RKO (cell line): ENCODE results near the gene KHDC4.

Experiments
- DNase-seq: peaks from one replicate; pipeline ENCODE4 v3.0.0-alpha.2; 2016; ENCODE audit warnings: low spot score

Gene KHDC4

DNA sequence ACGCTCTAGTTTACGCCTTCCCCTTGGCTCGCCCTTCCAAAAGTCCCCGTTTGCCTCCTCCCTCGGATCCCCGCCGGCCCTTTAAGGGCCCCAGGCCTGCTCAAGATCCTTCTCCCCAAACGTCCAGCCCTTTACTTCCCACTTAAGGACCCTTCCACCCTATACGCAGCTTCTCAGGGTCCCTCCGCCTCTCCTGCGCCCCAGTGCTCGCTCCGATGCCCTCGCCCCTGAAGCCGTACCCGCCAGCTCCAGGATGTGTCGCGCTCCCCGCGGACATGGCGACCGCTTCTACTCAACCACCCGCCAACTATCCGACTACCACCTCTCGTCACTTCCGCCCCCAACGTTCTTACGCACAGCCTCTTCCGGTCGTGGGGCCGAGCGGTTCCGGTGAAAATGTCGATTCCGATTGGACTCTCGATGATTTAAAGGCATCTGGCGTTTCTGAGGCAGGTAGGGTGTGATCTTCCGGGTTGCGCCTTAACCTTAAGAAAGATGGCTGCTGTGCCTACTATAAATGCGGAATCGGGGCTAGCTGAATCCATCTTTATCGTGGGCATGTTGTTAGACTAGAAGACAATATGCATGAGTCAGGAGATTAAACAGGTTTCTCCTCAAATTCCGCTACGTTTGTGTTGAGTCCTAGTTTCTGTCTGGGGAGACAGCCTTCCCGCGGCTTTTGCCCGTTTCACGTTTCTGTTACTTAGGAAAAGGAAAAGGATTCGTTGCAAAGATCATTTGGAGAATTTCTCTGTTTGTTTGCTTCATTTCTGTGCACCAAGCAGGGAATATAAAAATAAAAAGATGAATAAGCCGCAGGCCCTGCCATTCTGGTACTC is at the start of gene KHDC4:
Gene KHDC4 (minus strand): TSS at position 317 of the 839 bp plus-strand sequence. CDS start 40 bp downstream, at position 277.
- peak; percentile 99 for DNase-seq

DNA sequence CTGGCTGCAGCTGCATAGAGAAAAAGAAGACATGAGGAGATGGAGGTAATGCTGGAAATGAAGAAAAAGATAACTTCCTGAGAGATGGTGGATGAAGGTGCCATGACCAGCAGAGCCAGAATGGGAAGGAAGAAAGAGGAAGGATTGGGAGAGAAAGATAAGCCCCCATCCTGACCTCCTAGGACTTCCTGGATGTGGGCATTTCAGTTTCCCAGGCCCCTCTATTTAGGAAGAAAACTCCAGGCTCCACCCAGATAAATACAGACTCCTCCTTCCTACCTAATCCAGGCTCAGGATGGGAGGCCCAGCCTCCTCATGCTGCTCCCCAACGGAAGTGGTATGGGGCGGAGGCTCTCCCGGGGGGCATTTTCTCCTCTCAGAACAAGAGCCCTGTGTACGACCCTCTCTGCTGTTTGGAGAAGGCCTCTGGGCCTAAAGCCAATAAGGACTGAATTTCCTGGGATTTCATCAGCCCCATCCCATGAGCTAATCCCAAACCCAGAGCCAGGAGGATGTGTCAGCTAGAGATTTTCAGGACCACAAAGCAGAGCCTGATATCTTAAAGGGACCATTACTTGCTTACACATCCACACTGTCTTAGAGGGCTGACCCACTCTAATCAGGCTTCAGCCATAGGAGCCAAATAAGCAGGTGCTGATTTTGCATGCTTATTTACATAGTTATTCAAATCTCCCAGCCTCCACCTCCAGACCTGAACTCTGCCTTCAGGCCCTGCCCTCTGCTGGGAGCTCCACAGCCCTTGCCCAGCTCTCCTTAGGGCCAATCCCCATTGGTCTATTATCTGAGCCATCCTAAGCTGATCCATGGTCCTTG is 49.2 kb upstream of the KHDC4 start:
- DNase-seq = peak; percentile 95

DNA sequence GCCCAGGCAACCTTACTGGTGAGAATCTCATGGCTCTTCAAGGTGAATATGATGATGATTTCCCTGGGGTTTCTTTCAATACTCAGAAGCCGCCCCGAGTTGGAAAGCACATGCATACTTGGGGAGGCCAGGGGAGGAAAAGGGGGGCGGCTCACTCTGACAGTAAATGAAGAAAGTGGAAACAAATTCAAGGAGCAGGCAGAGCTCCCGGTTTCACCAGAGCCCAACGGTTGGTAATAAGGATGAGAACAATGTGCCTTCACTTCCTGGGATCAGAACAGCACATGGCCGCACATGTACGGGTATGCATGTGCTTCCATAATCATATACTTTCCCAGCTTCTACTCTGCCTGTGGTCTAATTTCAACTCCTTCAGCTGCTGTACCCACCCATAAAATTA is 47.9 kb upstream of the KHDC4 start:
- no peak for DNase-seq

DNA sequence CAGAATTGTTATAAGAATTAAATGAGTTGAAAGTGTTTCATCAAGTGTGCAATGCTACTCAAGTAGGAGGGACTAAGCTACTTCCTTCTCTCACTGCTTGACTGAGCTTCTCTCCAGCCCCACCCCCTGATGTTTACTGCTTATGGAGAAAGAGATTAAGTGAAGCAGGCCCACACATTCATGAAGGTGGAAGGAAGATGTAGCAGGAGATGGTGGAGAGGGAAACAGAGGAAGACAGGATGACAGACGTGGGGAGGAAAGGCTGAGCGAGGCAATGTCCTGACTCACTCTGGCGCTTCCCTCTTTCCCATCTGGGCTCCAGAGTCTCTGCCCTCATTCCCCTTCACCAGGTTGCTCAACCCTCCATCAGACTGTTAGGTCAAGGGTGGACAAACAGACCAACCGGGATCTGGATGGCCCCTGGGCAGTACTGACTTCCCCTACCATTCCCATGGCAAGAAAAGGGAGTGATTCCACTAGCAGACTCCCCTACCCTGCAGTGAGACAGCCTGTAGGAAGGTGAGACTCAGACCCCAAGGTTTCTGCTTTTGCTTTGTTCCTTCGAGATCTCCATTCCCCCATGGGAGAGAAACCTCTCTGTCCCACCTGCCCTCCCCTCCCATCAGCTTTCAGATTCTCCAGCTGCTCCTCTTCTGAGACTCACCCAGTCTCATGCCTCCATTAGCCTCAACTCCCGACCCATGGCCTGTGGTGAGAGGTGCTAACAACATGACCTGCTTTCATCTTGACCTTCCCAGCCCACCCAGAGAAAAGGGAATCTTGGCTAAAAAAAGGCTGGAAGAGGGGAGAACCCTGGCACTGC is 47.3 kb upstream of the KHDC4 start:
- DNase-seq = peak; percentile 47

DNA sequence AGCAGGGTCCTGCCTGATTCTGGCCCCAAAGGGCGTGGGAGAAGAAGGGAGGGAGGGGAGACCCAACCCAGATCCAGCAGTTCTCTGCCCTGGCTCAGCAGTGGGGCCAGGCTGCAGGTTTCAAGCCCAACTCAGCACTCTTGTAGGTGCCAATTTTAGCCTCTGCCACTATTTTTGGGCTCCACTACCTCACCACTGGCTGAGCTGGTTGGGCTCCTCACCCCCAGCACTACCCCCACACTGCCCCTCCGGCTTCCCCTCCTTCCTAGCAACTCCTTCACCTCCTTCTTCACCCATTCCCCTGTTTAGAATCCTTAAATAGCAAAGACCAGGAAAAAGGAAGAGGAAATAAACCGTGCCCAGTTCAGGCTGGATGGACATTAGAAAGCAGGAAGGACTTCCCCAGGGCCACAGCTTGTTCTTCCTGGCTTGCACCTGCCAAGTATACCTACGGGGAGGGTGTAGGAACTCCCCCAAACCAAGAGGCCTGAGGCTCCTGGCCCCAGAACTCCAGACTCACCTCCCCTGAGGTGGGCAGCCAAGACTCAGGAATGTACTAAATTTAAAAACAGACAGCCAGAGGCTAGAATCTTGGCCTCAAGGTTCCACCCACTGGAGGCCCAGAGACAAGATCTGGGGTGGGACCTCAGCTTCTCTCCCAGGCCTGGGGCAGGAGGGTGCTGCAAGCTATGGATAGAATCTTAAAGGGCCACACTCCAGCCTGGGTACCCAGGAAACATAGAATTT is 45.6 kb upstream of the KHDC4 start:
- peak; percentile 42 for DNase-seq

DNA sequence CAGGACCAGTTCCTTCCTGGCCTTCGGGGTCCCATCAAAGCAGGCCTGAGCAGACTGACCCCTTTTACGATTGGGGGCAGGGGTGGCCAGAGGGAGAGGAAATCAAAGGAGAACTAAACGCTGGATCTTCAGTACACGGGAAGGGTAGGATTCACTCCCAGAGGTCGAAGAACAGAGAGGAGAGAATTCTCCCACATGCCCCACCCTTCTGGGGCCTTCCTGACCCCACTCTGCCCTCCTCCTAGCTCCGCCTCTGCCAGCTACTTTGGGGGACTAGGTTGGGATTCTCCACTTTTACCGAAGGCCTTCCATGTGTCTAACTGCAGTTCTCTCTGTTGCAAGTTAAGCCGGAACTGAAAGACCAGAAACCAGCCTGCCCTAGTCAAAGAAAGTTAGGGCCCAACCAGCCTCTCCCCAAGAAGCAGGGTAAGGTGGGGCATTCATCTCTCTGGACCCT is 44.8 kb upstream of the KHDC4 start:
- DNase-seq = peak; percentile 67

DNA sequence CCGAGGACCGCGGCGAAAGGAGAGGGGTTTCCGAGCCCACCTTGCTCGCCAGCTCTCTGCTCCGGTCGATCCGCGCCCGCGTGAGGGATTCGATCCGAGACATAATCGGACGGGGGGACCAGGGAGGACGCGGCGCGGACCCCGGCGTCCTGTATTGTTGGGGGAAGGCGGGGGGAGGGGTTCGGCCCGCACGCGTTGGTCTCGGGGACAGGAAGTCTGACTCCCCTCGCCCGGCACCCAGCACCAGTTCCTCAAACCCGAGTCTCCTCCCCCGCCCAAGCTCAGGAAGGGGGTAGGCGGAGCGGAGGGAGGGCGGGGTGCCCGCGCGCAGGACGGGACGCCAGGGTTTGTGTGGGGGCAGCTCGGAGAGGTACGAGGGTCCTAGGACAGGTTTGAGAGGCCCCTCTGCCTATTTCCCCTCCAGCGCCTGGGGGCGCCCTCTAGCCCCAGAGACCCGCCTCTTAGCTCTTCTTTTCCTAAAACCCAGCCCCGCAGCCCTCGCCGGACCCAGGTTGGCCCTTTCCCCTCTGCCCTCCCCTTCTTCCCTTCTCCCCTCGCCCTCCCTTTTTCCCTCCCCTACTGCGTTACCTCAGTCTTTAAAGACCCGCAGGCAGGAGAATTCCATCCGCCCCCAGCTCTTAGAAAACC is 44.2 kb upstream of the KHDC4 start, which contains the start of gene ARHGEF2:
Gene ARHGEF2 (minus strand): TSS at position 223 of the 648 bp plus-strand sequence. CDS start 120 bp downstream, at position 103.
- peak; percentile 89 for DNase-seq

DNA sequence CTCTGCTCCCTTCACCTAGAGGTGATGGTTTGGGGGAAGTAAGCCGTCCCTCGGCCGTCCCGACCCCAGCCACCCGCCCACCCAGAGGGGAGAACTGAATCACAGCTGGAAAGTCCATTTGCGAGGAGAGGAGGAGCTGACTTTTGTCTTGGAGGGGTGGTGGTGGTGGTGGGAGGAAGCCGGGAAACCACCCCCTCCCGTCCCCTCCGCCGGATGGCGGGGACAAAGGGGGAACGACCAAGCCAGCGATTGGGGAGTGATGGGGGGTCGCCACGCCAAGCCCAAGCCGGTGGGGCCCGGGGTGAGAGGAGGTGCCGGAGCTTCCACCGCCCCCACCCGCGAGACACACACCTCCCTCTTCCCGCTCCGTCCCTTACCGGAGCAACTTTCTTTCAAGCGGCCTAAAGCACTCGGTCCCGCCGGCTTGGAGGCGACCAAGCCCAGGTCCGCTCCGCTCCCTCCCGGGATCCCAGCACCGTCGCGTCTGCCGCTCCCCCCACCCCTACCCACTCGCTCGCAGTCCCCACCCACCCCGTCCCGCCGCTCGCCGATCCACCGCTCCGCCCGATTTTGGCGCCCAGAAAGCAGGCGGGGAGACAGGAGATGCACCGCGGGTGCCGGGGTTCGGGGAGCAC is 43.6 kb upstream of the KHDC4 start:
- no peak for DNase-seq

DNA sequence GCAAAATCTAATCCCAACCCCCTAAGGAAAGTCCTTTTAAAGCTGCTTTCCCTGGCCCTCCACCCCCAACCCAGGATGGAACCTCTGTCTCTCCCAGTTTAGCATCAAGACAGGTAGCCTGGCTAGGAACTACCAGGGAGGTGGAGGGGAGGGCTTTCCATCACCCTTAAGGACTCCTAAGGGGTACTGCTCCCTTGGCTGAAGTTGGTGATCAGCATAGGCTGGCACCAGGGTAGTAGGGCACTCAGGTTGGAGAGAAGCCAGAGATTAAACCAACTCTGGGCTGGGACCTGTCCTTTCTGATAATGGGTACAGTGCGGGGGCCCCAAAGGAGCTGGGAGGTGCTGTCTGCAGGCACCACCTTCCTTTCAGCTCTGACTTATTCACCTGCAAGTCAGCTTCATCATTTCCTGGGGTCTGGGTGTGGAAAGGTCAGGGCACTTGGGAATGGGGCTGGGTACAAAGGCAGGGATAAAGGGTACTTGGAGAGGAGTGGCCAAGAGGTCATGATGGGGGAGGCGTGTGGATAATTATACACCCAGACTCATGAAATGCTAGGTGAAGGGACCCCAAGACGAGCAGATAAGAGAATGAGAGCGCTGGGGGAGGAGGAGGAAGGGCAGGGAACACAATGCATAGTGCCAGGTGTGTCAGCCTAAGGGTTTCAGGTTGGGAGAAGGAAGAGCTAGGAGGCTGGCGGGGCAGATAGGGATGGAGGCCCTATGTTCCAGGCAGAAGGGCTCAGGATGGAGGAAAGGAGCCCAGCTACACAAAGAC is 42.9 kb upstream of the KHDC4 start:
- DNase-seq = no peak

DNA sequence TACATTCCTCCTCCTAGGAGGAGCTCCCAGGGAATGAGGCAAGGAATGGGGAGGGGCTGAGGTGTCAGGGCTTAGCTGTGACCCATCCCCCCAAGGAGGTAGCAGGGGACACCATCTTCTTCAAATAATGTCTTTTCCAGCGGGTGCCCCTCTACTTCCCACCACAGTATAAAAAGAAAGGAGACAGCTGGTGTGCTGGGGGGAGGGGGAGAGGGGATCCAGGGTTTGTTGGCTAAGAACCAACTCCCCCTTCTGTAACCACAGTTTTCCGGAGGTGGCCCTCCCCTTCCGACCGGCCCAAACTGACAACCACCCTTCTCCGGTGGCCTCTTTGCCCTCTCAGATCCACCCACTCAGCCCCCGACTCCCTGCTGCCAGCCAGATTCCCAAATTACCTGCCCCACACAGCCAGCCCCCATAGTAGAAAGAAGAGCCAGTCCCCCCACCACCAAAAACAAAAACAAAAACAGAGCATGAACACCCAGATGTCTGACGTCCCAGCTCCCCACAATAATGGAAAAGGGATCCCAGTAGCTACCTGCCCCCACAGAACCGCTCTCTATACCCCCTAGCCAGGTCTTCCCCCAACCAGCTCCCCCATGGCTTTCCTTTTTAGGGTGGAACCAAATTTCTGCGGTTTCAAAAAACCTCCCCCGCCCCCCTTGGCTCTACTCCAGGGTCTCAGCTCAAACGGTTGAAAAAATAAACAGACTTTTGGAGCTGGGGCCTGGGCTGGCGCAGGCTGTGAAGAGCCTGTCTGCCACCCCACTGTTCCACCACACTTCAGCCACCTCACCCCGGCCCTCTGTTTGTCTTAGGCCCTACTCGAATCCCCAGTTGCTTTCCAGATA is 42.1 kb upstream of the KHDC4 start:
- peak; percentile 37 for DNase-seq

DNA sequence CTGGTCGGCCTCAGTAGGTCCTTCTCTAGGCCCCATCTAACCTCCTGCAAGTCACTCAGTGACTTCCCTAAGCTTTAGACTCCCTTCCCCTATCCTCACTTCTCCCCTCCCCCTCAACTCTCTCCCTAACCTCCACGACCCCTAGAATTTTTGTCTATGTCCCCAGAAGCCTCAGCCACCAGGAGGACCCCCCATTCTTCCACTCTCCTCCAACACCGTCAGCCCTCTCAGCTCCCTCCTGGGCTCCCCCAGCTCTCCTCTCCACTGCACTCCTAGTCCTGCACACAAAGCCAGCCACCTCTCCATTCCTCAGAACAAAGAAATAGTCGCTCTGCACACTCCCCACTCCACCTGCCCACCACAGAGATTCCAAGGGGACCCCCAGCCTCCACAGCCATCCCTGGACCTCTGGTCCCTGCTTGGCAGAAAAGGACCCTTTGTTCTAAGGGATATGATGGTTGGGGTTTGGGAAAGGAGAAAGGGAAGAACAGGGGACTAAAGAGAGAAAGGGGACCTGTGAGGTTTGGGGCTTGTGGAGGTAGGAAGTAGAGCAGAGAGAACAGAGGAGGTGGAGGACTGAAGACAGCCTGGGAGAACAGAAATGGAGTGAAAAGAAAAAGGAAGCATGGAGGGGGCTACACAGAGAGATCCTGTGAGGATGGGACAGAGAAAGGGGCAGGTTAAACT is 41.3 kb upstream of the KHDC4 start:
- no peak for DNase-seq

DNA sequence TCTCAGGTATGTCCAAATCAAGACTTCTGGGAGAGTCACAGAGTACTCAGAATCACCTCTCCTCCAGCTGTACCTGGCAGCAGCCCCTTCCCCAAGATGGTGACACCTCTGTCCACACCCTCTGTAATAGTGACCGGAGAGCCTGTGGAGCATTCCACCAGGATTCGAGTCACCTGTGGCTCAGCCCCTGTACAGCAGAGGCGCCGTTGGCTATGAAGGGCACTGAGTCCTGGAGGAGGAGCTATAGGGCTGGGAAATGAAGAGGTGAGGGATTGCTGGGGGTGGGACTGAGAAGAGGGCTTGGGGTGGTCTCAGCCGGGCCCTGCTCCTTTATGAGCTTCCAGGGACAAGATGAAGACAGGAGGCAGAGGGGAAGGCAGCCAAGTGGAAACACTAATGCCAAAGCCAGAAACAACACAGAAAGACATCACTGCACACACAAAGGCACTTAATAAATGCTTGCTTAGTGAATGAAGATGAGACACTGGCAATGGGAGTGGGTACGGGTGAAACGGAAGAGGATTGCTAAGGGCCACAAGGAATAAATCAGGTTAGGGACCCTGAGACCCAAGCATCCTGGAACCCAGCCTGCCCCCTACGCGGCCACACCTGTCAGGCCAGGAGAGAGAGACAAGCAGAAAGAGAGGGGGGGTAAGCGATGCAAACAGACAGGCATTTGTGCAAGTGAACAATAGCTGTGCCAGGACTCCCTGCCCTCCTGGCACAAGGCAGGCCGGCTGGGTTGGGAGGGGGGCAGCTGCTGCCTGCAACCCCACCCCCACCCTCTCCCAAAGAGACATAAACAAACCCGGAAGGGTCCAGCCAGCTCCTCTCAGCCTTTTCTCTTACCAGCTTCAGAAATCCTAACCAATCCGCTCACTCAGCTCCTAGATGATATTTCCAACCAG is 40.2 kb upstream of the KHDC4 start:
- DNase-seq = no peak

DNA sequence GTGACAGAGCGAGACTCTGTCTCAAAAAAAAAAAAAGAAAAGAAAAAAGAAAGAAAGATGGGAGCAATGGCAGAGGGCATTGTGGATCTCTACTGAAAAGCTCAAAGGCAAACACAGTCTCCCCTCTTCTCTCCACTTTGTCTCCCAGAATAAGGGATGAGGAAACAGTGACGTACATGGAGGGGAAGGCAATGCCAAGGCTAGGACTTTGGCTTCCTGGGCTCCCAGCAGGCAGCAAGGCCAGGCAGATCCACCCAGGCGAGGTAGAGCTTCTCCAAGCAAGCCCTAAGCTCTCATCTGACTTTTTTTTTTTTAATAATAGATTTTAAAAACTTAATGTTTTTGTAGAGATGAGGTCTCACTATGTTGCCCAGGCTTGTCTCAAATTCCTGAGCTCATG is 39.5 kb upstream of the KHDC4 start:
- no peak for DNase-seq

DNA sequence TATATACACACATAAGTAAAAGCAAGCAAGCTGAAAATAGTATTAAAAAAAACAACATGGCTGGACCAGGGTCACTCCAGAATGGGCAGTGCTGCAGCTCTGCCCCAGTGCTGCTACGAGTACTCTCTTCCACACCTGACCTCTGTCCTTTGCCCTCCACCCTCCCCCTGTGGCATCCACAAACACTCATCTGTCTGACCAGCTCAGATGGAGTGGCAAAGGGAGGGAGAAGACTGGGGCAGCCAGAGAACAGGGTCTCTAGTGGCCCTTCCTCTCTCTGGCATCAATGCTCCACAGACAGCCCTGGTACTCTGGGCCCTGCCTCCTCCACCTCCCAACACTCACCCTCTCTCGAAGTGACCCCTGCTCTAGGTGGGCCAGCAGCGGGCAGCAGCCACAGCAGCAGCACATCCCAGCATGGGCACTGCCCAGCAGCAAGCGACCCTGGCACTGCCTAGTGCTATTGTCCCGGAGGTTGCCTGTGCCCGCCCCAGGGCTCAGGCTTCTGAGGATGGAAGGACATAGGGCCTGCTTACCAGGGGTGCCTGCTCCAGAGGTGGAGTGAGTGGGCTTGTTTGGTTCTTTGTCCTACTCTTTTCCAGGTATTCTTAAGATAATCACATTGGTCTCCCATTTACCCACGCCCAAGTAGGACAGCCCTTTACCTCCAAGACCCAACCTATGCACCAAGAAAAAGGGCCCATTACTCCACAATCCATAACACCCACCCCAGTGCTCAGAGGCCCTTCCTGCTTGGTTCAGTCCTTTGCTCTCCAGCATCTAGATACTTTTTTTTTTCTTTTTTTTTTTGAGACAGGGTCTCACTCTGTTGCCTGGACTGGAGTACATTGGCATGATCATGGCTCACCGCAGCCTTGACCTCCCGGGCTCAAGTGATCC is 37.9 kb upstream of the KHDC4 start:
- DNase-seq = no peak

DNA sequence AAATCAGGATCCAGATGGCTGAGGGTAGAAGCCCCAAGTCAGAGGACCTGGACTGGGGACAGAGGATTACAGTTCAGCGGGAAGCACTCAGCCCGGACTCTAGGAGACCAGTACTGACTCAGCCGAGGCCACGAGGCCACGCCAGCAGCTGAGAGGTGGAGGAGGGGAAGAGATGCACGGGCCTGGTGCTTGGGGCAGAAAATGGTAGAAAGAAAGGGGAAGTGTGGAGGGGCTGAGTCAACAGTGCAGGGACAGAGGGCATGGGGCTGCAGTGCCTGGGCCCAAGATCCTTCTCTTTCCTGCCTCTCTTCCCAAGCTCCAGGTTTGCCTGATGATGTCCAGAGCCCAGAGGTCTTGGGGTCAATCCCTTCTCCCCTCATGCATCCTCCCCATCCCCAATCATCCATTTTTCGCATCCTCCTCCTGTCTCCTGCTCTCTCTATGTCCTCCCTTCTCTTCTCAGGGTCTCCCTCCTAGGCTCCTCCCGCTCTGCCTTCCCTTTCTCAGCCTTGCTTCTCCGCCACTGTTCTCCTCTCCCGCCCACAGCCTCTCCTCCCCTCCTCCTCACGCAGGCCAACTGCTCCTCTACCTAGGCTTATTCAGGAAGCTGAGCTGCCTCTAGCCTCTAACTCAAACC is 36.4 kb upstream of the KHDC4 start:
- peak; percentile 44 for DNase-seq
